GM19452 (cell line): ENCODE data around the gene PTCRA.

Experiments used
- ATAC-seq: cut with Tn5 transposase; IDR thresholded peaks from one replicate; pipeline ENCODE4 v1.9.1; 2021; ENCODE audit not compliant: unreplicated experiment

The PTCRA gene

DNA sequence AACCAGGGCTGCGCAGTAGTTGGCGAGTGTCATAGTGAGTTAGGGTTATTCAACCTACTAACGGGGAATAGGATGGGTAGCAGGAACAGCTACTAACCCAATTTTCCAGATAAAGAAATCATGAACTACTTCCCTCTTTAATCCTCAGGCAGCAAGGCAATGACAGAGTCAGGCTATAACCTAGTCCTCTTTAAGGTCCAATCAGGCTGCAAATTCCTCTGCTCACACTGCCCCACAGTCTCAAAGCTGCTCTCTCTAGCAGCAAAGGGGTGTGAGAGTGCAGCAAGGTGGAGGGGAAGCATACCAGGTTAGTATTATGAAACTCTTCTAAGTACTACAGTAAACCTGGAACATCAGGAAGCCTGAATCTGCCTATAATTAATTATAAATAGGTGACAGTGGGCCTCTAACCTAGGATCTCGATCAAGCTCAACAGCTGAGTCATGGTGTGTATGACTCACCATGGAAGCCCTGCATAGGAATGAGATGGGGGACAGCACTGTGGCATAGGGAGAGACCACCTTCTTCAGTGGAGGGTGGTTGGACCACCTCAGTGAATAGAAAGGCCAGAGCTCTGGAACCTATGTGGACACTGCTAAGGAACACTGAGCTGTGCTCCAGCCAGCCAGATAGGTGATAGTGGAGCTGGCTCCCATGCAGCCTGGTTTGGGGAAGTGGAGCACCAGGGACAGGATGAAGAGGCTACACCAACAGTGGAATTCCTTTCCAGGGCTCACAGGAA, 55.2 kb downstream of the PTCRA start:
- no peak for ATAC-seq

DNA sequence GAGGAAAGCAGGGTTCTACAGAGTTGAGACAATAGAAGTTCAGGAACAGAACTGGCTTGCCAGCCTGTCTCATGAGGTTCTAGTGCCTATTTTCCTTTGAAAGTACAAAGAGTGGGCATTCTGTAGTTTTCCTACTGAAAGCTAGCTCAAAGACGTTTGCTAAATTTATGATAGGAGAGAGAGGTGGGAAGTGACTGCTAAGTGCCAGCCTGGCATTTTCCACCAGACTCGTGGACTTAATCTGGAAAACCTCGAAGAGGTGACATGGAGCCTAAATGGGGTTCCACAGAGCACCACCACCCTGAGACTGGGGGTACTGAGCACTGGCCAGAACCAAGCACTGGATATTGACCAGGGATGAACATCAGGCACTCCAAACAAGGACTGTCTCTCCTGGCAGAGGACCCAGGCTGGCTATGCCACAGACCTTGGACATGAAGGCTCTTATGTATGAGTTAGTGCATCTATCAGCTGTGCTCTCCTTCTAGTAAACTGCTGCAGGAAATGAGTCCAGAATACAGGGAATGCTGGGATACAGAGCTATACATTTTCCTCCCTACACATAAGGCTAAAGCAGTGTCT, 56.0 kb downstream of the PTCRA start:
- no peak for ATAC-seq

DNA sequence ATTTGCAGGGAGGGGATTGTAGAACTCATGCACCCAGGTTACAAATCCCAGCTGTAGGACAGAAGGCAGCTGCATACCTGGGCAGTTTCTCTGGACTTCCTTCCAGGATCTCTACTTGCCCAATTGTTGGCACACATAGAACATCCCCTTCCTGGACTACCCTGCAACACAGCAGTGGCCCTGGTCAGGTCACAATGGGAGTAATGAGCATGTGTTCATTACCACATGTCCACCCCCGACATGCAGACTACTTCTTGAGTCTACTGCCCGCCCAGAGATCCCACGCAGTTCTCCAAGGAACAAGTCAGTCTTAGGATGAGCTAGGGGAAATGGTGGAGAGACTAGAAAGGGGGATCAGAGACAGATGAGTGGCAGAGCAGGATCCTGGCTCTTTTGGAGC, 58.1 kb downstream of the PTCRA start:
- ATAC-seq = no peak

DNA sequence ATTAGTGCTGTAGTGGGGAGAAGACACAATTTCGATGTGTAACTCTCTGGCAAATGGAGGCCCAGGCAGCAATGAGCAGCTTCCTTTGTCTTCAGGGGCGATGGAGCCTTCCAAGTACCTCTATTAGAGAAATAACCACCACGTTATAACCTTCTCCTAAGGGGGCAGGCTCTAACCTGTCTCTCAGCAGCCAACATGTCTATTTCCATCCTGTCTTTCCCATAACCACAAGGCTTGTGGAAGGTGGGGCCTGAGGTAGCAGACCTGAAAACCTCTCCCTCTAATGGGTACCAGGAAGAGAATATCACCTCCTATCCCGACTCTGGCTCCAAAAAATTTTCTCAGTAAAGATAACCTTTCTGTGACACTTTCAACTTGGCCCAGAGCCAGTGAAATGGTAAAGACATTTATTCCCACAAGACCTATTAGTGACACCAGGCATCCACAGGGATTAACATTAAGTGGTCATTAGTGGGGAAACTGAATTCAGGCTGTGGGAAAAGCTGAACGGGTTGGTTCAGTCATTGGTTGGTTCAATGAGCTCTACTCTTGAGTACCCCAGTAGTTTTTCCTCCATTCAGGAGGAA, 59.2 kb downstream of the PTCRA start:
- no peak for ATAC-seq
